HL-60 (cell line): ENCODE data around the gene STK33.

Experiments
- DNase-seq, 2 experiments: peaks; one replicate each; pipeline ENCODE4 v3.0.0-alpha.2; 2010 to 2020; ENCODE audit warnings: low read depth in 1 of 2, low spot score in 1 of 2
- H3K27ac ChIP-seq: fragments of 250-450 bp; sonication (Bioruptor Pico); replicated peaks from 2 replicates; pipeline ENCODE4 v1.5.1; 2020; ENCODE audit warnings: mild to moderate bottlenecking, moderate library complexity
- H3K27me3 ChIP-seq: fragments of 250-450 bp; sonication (Bioruptor Pico); 2 replicates; pipeline ENCODE4 v1.5.1; 2021; ENCODE audit warnings: mild to moderate bottlenecking, moderate library complexity; ENCODE audit not compliant: insufficient read depth, poor library complexity, severe bottlenecking
- H3K4me3 ChIP-seq: replicated peaks from 2 replicates; pipeline ENCODE4 v1.5.1; 2011; ENCODE audit warnings: mild to moderate bottlenecking, control low read depth, low read length; ENCODE audit not compliant: insufficient read depth
- GABPA ChIP-seq: IDR thresholded peaks from 2 replicates; pipeline ENCODE4 v1.6.1; 2012; ENCODE audit warnings: low read depth
- POLR2AphosphoS5 ChIP-seq: IDR thresholded peaks from 2 replicates; pipeline ENCODE4 v1.6.1; 2012; ENCODE audit warnings: low read depth
- SPI1 ChIP-seq: IDR thresholded peaks from 2 replicates; pipeline ENCODE4 v1.6.1; 2012; ENCODE audit warnings: low read depth, mild to moderate bottlenecking, borderline replicate concordance
- TF ChIP-seq, protein P1 (sequence below): IDR thresholded peaks from 2 replicates; pipeline ENCODE4 v1.6.1; 2012; ENCODE audit warnings: low read depth; ENCODE audit not compliant: insufficient replicate concordance
- TF ChIP-seq, protein P2 (sequence below): IDR thresholded peaks from one replicate; pipeline ENCODE4 v1.5.1; 2011; ENCODE audit warnings: low read length, control low read depth, inconsistent platforms; ENCODE audit not compliant: insufficient read depth

STK33 gene

DNA sequence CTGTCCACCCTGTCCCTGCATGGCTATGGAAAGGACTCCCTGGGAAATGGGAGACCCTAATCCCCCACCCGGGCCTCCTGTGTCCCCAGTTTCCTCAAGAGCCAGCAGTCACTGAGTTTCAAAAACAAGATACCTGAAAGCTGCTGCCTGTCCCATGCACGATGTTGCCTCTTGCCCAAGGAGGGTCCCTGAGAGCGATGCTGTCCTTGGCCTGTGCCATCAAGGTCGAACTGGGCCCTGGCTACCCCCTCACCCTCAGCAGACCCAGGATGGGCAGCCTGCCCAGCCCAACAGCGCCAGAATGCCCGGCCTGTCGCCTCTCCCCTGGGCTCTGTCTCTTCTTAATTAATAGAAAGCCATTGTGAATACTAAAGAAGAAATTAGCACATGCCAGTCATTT lies 225.8 kb downstream of the STK33 start:
- DNase-seq, result no peak
- no peak for TF ChIP-seq GABPA
- TF ChIP-seq POLR2AphosphoS5, result no peak
- TF ChIP-seq, protein P1, sequence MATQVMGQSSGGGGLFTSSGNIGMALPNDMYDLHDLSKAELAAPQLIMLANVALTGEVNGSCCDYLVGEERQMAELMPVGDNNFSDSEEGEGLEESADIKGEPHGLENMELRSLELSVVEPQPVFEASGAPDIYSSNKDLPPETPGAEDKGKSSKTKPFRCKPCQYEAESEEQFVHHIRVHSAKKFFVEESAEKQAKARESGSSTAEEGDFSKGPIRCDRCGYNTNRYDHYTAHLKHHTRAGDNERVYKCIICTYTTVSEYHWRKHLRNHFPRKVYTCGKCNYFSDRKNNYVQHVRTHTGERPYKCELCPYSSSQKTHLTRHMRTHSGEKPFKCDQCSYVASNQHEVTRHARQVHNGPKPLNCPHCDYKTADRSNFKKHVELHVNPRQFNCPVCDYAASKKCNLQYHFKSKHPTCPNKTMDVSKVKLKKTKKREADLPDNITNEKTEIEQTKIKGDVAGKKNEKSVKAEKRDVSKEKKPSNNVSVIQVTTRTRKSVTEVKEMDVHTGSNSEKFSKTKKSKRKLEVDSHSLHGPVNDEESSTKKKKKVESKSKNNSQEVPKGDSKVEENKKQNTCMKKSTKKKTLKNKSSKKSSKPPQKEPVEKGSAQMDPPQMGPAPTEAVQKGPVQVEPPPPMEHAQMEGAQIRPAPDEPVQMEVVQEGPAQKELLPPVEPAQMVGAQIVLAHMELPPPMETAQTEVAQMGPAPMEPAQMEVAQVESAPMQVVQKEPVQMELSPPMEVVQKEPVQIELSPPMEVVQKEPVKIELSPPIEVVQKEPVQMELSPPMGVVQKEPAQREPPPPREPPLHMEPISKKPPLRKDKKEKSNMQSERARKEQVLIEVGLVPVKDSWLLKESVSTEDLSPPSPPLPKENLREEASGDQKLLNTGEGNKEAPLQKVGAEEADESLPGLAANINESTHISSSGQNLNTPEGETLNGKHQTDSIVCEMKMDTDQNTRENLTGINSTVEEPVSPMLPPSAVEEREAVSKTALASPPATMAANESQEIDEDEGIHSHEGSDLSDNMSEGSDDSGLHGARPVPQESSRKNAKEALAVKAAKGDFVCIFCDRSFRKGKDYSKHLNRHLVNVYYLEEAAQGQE, result no peak
- TF ChIP-seq, protein P2, sequence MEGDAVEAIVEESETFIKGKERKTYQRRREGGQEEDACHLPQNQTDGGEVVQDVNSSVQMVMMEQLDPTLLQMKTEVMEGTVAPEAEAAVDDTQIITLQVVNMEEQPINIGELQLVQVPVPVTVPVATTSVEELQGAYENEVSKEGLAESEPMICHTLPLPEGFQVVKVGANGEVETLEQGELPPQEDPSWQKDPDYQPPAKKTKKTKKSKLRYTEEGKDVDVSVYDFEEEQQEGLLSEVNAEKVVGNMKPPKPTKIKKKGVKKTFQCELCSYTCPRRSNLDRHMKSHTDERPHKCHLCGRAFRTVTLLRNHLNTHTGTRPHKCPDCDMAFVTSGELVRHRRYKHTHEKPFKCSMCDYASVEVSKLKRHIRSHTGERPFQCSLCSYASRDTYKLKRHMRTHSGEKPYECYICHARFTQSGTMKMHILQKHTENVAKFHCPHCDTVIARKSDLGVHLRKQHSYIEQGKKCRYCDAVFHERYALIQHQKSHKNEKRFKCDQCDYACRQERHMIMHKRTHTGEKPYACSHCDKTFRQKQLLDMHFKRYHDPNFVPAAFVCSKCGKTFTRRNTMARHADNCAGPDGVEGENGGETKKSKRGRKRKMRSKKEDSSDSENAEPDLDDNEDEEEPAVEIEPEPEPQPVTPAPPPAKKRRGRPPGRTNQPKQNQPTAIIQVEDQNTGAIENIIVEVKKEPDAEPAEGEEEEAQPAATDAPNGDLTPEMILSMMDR, result no peak
- no peak for TF ChIP-seq SPI1
- H3K27me3 ChIP-seq, result no peaks in the 10 kb centered on the region
- H3K4me3 ChIP-seq, result no peak overlapping the region
- no peak overlapping the region for H3K27ac ChIP-seq

DNA sequence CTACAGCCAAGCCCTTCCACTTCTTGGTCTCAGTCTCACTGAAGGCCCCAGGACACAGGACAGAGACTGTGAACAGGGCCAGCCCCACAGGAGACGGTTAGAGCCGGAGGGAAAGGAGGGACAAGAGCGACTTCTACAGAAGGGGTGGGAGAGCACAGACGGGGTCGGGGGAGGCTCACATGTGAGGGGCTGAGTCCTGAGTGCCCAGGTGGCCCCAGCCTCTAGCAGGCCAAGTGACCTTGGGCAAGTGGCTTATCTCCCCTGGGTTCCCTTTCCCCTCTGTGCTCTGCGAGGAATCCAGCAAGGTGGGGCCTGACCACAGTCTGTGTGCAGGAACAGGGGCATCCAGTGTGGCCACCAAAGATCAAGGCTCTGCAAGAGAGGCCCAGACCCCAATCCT lies 227.7 kb downstream of the STK33 start:
- Histone ChIP-seq H3K27ac (no peak overlapping the region), H3K27me3 (no peaks in the 10 kb centered on the region), H3K4me3 (no peak overlapping the region)
- TF ChIP-seq, protein P1, result no peak
- TF ChIP-seq, protein P2, result no peak
- TF ChIP-seq POLR2AphosphoS5, result no peak
- no peak for TF ChIP-seq GABPA
- TF ChIP-seq SPI1, result no peak
- DNase-seq, result no peak

DNA sequence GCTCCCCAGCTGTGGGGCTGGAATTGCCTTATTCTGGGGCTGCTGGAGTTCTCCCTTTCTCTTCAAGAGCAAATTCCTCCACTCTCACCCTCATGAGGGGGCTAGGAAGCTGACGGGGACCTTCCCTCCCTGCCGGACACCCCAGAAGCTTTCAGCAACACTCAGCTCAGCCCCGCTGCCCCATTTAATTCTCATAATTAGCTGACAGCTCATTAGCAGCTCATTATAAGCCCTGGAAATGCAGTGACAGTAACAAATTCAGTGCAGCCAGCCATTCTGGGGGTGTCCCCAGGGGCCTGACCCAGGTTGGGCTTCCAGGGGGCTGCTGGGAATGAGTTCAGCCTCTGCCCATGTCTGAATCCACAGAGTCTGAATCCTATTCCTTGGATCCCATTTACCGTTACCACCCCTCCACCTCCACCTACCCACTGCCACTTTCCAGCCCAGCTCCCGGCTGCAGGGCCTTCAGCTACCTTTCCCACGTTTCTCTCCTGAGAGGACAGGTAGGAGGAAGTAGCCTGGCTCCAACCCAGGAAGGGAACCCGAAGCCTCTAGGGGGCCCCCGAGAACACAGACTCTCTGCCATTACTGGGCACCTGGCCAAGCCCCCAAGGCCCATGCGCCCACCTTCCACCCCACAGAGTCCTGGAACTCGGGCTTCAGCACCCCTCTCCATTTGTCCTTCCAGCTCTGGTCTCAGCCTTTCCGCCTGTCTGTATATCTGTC lies 228.6 kb downstream of the STK33 start:
- Histone ChIP-seq H3K4me3 (no peak overlapping the region), H3K27ac (no peak overlapping the region), H3K27me3 (no peaks in the 10 kb centered on the region)
- DNase-seq, result no peak
- TF ChIP-seq, protein P2, result no peak
- TF ChIP-seq, protein P1, result no peak
- TF ChIP-seq GABPA (no peak), SPI1 (no peak), POLR2AphosphoS5 (no peak)
